D721Med (cell line): ENCODE data around the gene IGSF21.

Experiments used
- DNase-seq: peaks from one replicate; pipeline ENCODE4 v3.0.0; 2011; ENCODE audit warnings: low spot score; ENCODE audit not compliant: insufficient read length
- FAIRE-seq: peaks from 2 replicates; lab custom pipeline; 2011; peaks lifted over from hg19 to GRCh38; lab: Jason Lieb, UNC
- TF ChIP-seq, protein P1 (sequence below): IDR thresholded peaks from 2 replicates; pipeline ENCODE4 v1.5.1; 2012; ENCODE audit warnings: mild to moderate bottlenecking, control low read depth; ENCODE audit not compliant: insufficient read depth; ENCODE audit errors: missing control alignments

IGSF21 gene

DNA sequence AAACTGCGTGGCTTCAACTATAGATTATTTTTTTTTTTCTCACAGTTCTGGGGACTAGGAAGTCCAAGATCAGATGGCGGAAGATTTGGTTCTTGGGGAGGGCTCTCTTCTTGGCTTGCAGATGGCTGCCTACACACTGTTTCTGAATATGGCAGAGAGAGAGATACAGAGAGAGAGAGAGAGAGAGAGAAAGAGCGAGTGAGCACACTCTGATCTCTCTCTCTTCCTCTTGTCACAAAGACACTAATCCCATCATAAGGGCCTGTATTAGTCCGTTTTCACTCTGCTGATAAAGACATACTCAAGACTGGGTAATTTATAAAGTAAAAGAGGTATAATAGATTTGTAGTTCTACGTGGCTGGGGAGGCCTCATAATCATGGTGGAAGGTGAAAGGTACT is 79.5 kb downstream of the IGSF21 start:
- DNase-seq: no peak
- FAIRE-seq: no peak
- TF ChIP-seq, protein P1, sequence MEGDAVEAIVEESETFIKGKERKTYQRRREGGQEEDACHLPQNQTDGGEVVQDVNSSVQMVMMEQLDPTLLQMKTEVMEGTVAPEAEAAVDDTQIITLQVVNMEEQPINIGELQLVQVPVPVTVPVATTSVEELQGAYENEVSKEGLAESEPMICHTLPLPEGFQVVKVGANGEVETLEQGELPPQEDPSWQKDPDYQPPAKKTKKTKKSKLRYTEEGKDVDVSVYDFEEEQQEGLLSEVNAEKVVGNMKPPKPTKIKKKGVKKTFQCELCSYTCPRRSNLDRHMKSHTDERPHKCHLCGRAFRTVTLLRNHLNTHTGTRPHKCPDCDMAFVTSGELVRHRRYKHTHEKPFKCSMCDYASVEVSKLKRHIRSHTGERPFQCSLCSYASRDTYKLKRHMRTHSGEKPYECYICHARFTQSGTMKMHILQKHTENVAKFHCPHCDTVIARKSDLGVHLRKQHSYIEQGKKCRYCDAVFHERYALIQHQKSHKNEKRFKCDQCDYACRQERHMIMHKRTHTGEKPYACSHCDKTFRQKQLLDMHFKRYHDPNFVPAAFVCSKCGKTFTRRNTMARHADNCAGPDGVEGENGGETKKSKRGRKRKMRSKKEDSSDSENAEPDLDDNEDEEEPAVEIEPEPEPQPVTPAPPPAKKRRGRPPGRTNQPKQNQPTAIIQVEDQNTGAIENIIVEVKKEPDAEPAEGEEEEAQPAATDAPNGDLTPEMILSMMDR: no peak

DNA sequence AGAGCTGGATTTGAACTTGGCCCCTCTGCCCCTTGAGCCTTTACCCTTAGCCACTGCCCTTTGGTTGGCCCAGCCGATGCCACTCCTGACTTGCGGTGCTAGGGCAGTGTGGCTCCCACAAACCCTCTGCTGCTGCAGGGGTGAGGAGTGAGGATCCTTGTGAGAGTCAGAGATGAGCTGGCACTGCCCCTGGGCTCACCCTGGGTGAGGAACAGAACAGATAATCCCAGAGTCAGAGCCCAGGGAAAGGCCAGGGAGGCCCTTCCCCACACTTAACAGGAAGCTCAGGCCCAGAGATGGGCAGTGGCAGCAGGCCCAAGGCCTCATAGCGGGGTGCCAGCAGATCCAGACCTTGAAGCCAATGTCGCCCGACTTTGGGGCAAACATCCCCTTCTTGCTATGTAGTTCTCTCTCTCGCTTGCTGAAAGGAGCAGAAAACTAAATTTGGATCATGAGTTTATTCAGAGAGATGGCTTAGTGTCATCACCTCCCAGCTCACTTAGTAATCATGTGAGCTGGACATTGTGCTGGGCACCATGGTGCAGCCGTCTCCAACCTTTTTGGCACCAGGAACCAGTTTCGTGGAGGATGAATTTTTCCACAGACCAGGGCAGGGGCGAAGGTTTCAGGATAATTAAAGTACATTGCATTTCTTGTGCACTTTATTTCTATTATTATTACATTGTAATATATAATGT is 81.4 kb downstream of the IGSF21 start:
- DNase-seq (no peak), FAIRE-seq (no peak)
- TF ChIP-seq, protein P1: no peak

DNA sequence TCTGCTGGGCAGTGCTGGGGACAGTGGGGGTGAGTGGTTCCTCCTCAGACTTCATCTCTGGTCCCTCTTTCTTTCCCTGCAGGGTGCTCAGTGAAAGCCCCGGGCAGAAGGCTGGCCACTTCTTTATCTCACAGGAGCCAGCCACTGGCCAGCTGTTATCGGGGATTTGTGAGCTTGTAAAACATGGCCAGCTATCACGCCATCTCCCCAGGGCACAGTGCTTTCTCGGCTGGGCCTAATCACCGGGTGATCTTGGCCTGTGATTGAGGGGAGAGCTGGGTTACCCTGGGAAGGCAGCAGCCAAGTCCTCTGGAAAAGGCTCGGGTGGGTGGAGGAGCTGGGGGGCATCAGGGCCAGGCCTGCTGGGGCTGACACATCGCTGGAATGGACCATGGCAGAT is 83.0 kb downstream of the IGSF21 start:
- TF ChIP-seq, protein P1: no peak
- no peak for DNase-seq

DNA sequence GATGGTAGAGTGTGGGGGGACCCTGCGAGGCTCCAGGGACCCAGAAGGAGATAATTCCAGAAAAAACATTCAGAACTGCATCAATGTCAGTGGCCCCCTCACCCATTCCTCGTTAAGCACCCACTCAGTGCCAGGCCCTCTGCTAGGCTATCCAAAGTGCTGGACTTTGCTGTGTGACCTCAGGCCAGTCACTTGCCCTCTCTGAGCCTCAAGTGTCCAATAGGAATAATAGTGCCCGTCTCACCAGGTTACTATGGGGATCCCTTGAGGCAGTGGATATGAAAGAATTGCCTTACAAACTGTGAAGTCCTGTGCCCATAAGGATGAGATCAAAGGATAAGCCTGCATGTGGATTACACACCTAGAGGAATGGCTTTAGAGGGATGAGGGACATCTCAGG is 83.4 kb downstream of the IGSF21 start:
- TF ChIP-seq, protein P1: no peak
- FAIRE-seq: no peak
- no peak for DNase-seq

More for the DNA sequence above, 83.0 kb downstream of the IGSF21 start:
- FAIRE-seq: no peak

DNA sequence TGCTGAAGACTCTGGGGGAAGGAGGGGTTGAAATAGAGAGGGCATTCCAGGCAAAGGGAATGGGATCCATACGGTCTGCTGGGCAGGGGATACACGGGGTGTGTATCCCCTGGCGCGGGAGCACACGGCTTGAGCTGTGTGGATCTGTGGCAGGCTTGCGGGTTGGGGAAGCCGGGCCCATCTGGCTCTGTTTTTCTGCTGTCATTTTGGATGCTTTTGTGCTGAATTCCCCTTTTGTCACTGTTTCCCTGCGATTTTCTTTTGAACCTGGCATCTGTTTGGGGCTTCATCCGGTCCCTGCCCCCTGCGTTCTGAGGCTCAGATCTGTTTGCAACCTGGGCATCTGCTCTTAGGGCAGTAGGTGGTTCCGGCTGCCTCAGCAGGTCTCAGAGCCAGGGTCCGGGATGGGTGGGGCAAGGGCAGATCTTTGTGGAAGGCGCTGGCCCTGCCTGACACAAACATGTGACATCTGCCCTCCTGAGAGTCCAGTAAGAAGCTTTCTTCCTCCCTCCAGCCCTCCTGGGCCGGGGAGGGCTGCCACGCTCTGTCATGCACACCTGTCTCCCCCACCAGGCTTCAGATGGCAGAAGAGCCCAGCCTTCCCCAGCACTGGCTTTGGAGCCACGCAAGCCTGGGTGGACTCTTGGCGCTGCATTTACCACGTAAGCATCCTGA is 84.0 kb downstream of the IGSF21 start:
- FAIRE-seq: no peak
- TF ChIP-seq, protein P1: no peak
- DNase-seq: no peak

DNA sequence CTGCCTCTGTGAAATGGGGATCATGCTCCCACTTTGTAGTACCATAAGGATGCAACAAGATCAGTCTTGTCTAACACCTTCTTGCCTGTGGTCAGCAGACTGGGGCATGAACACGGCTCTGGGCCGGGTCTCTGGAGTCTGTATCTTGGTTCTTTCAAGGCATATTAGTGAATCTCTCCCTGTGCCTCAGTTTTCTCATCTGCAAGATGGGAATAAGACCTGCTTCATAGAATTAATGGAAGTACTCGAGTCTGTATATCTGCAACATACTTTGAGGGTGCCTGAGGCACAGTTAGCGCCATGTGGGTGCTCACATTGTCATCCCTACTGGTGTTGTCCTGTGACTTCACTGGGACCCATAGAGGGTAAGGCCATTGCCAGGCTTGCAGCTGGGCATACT is 84.6 kb downstream of the IGSF21 start:
- TF ChIP-seq, protein P1: no peak

DNA sequence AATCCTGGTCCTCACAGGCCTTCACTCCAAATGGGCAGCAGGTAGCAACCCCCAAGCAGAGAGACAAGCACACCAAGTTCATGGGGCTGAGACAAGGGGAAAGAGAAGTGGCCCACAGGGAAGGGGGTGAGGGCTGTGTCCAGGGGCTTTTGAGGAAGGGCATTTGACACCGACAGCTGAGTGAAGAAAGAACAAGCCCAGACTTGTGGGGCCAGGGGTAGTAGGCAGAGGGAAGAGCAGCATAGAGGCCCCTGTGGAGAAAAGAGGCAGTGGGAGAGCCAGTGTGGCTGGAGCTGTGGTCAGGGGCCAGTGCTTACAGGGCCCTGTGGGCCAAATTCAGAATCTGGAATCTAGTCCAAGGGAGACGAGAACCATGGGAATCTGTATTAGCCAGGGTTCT is 85.4 kb downstream of the IGSF21 start:
- TF ChIP-seq, protein P1: no peak
- no peak for DNase-seq
- no peak for FAIRE-seq

More for the DNA sequence above, 84.6 kb downstream of the IGSF21 start:
- no peak for DNase-seq
- FAIRE-seq: no peak
